Measurements from ENCODE around the gene CRB1.

The CRB1 gene

DNA sequence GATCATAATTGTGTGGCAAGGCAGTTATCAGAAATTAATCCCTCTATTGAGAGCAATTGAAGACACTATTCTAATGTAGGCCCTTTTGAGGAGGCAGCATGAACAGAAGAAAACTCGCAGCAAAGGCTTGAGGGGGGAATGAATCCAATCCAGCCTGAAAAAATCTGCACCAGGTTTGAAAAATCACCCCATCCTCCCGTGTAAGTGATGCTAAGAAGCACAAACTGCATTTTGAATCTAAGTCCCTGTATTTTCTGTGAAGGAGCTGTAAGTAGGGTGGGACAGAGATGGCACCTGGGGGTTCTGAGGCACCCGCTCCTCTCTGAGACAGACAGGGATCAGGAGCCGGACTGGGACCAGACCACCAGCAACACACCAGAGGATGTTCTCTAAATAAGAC, at the start of gene CRB1:
Gene CRB1 (plus strand): TSS at position 241 of the 400 bp plus-strand sequence. CDS start 161 bp downstream, outside the sequence.
- no peaks in the 10 kb centered on the region for H3K9me3 Mint-ChIP-seq
- no peaks in the 10 kb centered on the region for H3K27me3 Mint-ChIP-seq
- no peaks in the 10 kb centered on the region for H3K36me3 Mint-ChIP-seq (ENCODE audit: low read depth)
- no peak within 1 kb of the TSS for H3K4me3 Mint-ChIP-seq
- DNase-seq, result no peak
- no peaks in the 10 kb centered on the region for H3K4me1 Mint-ChIP-seq (ENCODE audit: low read depth)
- no peak within 1 kb of the TSS for H3K27ac Mint-ChIP-seq

DNA sequence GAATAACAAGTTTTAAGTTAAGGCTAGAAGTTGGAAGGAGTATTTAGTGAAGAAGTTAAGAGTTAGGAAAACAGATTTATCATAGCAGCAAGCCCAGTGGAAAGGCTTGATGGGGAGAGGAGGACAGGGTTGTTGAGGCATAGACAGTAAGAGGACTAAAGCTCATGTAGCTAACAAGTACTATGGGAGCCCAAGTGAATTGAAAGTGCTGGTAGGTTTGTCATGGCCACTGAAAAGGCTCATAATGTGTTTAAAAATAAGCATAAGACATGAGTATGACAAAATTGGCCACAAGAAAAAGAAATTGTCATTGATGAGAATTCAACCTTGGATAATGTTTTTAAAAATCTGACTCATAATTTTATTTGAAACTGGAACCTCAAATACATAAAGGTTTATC, 49.2 kb upstream of the CRB1 start:
- Mint-ChIP-seq H3K27ac (no peak overlapping the region), H3K27me3 (no peaks in the 10 kb centered on the region), H3K9me3 (peaks cover 9% of the 10 kb centered on the region), H3K4me3 (no peak overlapping the region), H3K4me1 (ENCODE audit: low read depth) (no peaks in the 10 kb centered on the region), H3K36me3 (ENCODE audit: low read depth) (no peaks in the 10 kb centered on the region)
- no peak for DNase-seq

DNA sequence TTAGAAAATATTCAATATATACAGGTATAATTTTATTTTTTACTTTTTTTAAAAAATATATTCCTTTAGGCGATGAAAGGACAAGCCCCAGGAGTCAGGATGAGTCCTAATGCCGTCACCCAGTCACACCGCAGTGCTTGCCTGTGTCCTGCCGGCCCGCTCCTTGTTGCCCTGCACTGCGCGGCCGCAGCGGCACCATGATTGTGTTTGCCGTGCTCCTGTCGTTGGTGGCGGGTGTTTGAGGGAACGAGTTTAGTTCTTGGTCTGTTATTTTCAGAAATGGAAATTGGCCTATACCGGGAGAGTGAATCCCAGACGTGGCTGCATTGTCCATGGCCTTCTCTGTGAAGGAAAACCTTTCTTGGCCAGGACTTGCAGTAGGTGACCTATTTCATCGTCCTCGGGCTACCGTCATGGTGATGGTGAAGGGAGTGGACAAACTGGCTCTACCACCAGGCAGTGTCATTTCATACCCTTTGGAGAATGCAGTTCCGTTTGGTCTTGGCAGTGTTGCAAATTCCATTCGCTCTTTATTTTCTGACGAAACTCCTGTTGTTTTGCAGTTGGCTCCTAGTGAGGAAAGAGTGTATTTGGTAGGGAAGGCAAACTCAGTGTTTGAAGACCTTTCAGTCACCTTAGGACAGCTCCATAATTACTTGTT, 45.9 kb upstream of the CRB1 start:
- no peaks in the 10 kb centered on the region for H3K4me1 Mint-ChIP-seq (ENCODE audit: low read depth)
- no peaks in the 10 kb centered on the region for H3K36me3 Mint-ChIP-seq (ENCODE audit: low read depth)
- no peak overlapping the region for H3K27ac Mint-ChIP-seq
- no peak for DNase-seq
- no peaks in the 10 kb centered on the region for H3K9me3 Mint-ChIP-seq
- no peak overlapping the region for H3K4me3 Mint-ChIP-seq
- no peaks in the 10 kb centered on the region for H3K27me3 Mint-ChIP-seq

DNA sequence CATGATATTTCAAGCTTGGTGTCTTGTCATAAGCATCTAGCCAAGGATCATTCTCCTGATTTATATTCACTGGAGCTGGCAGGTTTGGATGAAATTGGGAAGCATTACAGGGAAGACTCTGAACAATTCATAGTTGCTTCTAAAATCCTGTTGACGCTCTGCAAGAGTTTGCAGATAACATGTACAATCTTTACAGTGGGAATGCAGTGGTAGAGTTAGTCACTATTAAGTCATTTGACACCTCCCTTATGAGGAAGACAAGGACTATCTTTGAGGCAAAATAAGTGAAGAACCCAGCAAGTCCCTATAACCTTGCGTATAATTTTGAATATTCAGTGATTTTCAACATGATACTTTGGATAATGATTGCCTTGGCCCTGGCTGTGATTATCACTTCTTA, 45.3 kb upstream of the CRB1 start:
- DNase-seq, result no peak
- Mint-ChIP-seq H3K27ac (no peak overlapping the region), H3K27me3 (no peaks in the 10 kb centered on the region), H3K9me3 (no peaks in the 10 kb centered on the region), H3K4me1 (ENCODE audit: low read depth) (no peaks in the 10 kb centered on the region), H3K4me3 (no peak overlapping the region), H3K36me3 (ENCODE audit: low read depth) (no peaks in the 10 kb centered on the region)

DNA sequence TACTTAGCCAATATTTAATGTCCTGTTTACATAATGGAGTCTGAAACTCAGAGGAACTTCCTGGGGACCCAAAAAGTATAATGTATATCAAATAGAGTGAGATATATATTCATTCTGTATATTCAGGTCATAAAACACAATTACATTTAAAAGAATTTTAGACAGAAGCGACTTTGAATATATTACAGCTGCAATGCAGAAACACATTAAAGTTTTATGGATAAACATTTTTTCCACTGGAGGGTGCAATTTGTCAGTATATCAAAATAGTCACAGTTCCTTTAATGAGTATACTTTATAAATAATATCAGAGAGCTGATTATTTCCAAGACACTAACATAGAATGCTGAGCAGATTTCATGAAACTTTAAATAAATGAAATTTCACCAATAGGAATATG, 43.9 kb upstream of the CRB1 start:
- no peaks in the 10 kb centered on the region for H3K4me1 Mint-ChIP-seq (ENCODE audit: low read depth)
- H3K36me3 Mint-ChIP-seq (ENCODE audit: low read depth), result no peaks in the 10 kb centered on the region
- DNase-seq, result no peak
- no peak overlapping the region for H3K4me3 Mint-ChIP-seq
- no peak overlapping the region for H3K27ac Mint-ChIP-seq
- no peaks in the 10 kb centered on the region for H3K9me3 Mint-ChIP-seq
- no peaks in the 10 kb centered on the region for H3K27me3 Mint-ChIP-seq

DNA sequence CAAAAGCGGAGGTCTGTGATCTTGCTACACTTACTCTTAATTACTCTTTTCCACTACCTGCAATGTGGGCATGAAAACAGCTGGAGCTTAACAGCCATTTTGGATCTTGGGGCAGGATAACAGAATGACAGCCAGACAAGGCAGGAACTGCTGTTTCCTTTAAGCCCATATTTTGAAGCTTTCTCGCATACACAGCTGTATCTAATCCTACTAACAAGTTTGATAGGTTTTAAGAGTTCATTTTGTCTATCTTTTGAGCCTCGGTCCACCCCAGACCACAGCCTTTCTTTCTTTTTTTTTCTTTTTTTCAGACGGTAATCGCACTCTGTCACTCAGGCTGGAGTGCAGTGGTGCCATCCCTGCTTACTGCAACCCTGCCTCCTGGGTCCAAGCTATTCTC, 42.4 kb upstream of the CRB1 start:
- no peak overlapping the region for H3K27ac Mint-ChIP-seq
- DNase-seq, result no peak
- H3K36me3 Mint-ChIP-seq (ENCODE audit: low read depth), result no peaks in the 10 kb centered on the region
- H3K27me3 Mint-ChIP-seq, result no peaks in the 10 kb centered on the region
- no peak overlapping the region for H3K4me3 Mint-ChIP-seq
- no peaks in the 10 kb centered on the region for H3K9me3 Mint-ChIP-seq
- H3K4me1 Mint-ChIP-seq (ENCODE audit: low read depth), result no peaks in the 10 kb centered on the region

DNA sequence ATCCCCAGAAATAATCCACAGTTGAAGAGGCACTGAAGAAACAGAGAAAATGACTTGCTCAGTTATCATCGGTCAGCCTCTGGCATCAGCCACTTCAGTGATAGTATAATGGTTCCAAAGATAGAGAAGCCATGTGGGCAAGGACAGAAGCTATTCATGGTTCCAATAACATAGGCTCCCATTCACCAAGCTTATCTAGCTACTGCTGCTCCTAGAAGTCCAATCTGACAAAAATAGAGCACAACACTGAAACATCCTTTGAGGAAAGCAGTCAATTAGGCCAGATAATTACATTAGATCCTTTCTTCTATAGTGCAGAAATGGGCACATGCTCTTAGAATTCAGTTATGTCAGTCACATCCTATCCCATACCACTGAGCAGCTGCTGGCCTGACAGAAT, 33.5 kb upstream of the CRB1 start:
- H3K4me3 Mint-ChIP-seq, result no peak overlapping the region
- no peak for DNase-seq
- H3K36me3 Mint-ChIP-seq (ENCODE audit: low read depth), result no peaks in the 10 kb centered on the region
- H3K27me3 Mint-ChIP-seq, result no peaks in the 10 kb centered on the region
- H3K9me3 Mint-ChIP-seq, result no peaks in the 10 kb centered on the region
- no peaks in the 10 kb centered on the region for H3K4me1 Mint-ChIP-seq (ENCODE audit: low read depth)
- H3K27ac Mint-ChIP-seq, result no peak overlapping the region

DNA sequence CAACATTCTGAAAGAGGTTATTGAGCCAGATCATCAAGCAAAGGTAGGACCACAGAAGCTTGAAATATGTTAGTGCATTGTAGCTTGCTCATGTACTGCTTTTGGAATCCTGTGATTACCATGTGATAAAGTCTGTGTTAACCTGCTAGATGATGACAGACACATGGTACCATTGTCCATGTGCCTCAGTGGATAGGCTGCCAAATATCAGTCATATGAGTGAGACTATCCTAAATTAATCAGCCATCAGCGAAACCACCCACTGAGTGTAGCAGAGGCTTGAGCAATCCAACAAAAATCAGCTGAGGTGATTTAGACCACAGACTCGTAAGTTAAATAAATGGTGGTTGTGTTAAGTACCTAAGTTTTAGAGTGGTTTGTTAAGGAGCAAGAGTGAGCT, 32.7 kb upstream of the CRB1 start:
- Mint-ChIP-seq H3K4me1 (ENCODE audit: low read depth) (no peaks in the 10 kb centered on the region), H3K9me3 (no peaks in the 10 kb centered on the region), H3K27me3 (no peaks in the 10 kb centered on the region), H3K36me3 (ENCODE audit: low read depth) (no peaks in the 10 kb centered on the region), H3K4me3 (no peak overlapping the region), H3K27ac (no peak overlapping the region)
- no peak for DNase-seq

DNA sequence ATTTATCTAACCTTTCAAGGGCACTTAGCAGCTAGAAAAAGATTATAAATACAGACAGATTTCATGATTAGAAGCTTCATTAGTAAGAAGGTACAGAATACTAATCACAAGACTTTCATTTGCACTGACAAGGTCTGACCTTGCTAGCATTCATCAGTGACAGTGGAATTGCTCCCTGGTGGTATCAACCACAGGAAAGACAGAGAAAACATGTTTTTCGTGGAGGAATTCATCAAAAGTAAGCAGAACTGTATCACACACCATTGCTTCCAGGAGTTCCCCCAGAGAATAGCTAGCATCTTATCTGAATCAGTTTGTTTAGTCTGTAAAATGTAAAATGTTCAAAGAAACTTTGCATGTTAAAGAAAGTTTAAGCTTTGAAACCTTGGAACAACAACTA, 20.6 kb upstream of the CRB1 start:
- Mint-ChIP-seq H3K27me3 (no peaks in the 10 kb centered on the region), H3K27ac (no peak overlapping the region), H3K4me3 (no peak overlapping the region), H3K9me3 (peaks cover 1% of the 10 kb centered on the region), H3K4me1 (ENCODE audit: low read depth) (no peaks in the 10 kb centered on the region), H3K36me3 (ENCODE audit: low read depth) (peaks cover 2% of the 10 kb centered on the region)
- no peak for DNase-seq

DNA sequence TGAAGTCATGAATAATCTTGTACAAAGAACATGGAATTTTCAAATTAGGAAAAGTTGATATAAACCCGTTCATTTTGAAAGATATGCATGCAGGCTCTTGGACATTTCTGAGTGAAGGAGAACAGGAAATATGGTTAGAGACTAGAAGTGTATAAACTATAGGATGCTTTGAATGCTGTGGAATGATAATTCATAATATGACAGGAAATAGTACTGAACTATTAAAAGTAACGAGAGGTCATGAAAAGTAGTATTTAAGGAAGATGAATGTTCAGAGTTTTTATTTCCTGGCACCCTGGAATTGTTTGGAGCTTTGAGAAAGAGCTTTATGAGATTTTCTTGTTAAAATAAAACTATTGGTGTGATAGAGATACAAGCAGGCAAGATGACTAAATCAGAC, 18.7 kb upstream of the CRB1 start:
- H3K27ac Mint-ChIP-seq, result no peak overlapping the region
- no peak for DNase-seq
- no peaks in the 10 kb centered on the region for H3K27me3 Mint-ChIP-seq
- no peaks in the 10 kb centered on the region for H3K4me1 Mint-ChIP-seq (ENCODE audit: low read depth)
- no peak overlapping the region for H3K4me3 Mint-ChIP-seq
- peaks cover 2% of the 10 kb centered on the region for H3K36me3 Mint-ChIP-seq (ENCODE audit: low read depth)
- no peaks in the 10 kb centered on the region for H3K9me3 Mint-ChIP-seq

DNA sequence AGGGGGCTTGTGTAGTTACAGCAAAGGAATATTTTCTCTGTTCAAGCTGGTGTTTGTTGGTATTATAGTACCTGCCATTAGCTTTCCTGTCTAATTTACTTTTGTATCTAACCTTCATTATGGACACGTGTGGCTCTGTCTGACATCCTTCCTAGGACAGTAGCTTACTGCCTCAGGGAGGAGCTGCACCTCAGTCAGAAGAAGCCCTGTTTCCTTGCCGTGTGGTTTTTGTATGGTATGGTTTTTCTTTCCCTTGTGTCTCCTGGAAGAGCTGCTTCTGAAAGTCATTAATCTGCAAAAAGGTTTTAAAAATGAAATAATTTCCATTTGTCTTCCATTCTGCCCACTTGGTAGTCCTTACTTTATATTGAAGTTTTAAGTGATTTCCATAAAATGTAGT, 17.4 kb upstream of the CRB1 start:
- no peak for DNase-seq
- Mint-ChIP-seq H3K27me3 (no peaks in the 10 kb centered on the region), H3K9me3 (no peaks in the 10 kb centered on the region), H3K4me1 (ENCODE audit: low read depth) (no peaks in the 10 kb centered on the region), H3K36me3 (ENCODE audit: low read depth) (no peaks in the 10 kb centered on the region), H3K4me3 (no peak overlapping the region), H3K27ac (no peak overlapping the region)

DNA sequence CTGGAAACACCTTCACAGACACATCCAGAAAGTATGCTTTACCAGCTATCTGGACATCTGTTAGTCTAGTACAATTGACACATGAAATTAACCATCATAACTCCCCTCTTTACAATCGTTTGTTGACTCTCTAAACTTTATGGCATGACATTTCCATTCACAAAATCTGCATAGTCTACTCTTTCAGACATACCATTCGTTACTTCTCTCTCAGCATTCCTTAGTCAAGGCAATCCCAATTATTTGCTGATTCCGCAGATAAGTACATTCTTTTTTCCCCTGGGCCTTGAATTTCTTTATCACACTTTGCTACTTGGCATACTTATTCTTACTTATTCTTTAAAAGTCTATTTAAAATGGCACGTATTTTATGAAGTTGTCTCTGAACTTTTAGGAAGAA, 15.1 kb upstream of the CRB1 start:
- no peak overlapping the region for H3K27ac Mint-ChIP-seq
- no peaks in the 10 kb centered on the region for H3K36me3 Mint-ChIP-seq (ENCODE audit: low read depth)
- H3K4me1 Mint-ChIP-seq (ENCODE audit: low read depth), result no peaks in the 10 kb centered on the region
- H3K9me3 Mint-ChIP-seq, result no peaks in the 10 kb centered on the region
- no peak for DNase-seq
- no peaks in the 10 kb centered on the region for H3K27me3 Mint-ChIP-seq
- no peak overlapping the region for H3K4me3 Mint-ChIP-seq

DNA sequence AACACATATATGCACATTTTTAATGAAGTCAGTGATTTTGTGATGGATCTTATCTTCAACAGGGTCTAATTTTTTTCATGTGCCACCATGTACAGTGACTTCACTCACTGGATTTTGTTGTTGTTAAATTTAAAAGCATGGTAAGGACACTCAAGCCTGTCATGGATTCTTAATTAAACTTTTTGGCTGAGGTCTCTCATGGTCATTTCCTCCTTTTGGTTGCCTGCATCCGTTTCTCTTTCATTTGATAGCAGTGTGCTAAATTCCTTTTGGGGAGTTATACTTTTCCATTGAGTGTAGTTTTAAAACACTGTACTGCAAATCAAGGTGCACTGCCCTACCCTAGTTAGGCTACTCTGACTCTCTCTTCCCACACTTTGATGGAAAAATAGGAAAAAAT, 13.2 kb upstream of the CRB1 start:
- no peak overlapping the region for H3K4me3 Mint-ChIP-seq
- no peak for DNase-seq
- H3K4me1 Mint-ChIP-seq (ENCODE audit: low read depth), result no peaks in the 10 kb centered on the region
- H3K36me3 Mint-ChIP-seq (ENCODE audit: low read depth), result no peaks in the 10 kb centered on the region
- no peaks in the 10 kb centered on the region for H3K27me3 Mint-ChIP-seq
- H3K9me3 Mint-ChIP-seq, result no peaks in the 10 kb centered on the region
- H3K27ac Mint-ChIP-seq, result no peak overlapping the region

DNA sequence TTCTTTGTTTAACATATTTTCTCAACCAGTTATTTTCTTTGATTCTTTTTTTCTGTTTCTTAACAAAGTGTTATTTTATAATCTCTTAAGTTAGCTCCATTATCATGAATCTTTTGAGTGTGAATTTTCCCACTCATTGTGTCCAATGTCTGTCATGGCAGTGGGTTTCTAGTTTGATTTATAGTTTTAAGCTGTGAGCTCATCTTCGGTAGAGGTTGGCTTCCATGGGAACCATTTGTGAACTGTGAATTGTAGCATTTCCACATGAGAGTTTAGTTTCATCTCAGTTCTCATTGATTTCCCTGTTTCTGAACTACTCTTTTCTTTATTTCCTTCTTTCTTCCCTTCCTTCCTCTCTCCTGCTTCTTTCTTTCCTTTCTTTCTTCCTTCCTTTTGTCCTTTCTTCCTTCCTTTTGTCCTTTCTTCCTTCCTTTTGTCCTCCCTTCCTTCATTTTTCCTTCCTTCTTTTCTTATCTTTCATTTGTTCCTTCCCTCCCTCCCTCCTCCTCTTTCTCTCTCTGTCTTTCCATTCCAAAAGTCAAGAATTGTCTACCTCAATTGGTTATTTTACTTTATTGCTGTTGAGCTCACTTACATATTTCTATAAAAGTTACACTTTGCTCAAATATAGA, 3.0 kb upstream of the CRB1 start:
- no peaks in the 10 kb centered on the region for H3K9me3 Mint-ChIP-seq
- DNase-seq, result no peak
- no peaks in the 10 kb centered on the region for H3K27me3 Mint-ChIP-seq
- no peaks in the 10 kb centered on the region for H3K4me1 Mint-ChIP-seq (ENCODE audit: low read depth)
- no peaks in the 10 kb centered on the region for H3K36me3 Mint-ChIP-seq (ENCODE audit: low read depth)
- H3K27ac Mint-ChIP-seq, result no peak overlapping the region
- H3K4me3 Mint-ChIP-seq, result no peak overlapping the region

DNA sequence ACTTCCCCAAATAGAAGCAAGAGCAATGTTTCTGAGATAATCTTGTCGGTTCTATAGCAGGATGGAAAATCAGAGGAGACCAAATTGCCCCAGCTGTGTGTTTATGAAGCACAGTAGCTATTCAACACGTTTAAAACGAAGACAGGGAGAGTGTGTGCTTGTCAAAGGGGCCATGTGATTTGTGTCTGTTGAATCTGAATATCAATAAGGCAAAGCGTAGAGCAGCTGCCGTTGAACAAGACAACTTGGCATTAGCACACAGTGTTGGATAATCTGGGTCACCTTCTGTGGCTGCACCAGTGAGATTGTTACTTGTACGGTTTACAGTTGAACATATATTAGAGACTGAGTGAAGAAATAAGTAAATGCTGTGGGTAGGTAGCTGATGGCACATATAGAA, 1.0 kb downstream of the CRB1 start:
- no peak for DNase-seq
- Mint-ChIP-seq H3K4me3 (no peak overlapping the region), H3K27me3 (no peaks in the 10 kb centered on the region), H3K4me1 (ENCODE audit: low read depth) (no peaks in the 10 kb centered on the region), H3K27ac (no peak overlapping the region), H3K36me3 (ENCODE audit: low read depth) (no peaks in the 10 kb centered on the region), H3K9me3 (no peaks in the 10 kb centered on the region)

DNA sequence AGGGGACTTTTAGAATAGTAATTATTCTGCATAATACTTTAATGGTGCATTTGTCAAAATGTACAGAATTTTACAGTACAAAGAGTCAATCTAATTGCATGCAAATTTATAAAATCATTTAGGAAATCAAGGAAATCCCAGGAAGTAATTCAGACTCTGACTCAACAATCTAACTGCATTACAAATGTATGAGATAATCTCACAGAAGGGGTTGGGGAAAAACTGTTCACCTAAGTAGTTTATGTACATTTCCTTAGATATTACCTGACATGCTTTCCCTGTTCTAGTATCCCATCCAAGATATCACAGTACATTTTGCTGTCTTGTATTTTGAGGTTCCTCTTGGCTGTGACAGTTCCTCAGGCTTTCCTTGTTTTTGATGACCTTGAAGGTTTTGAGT, 4.7 kb downstream of the CRB1 start:
- Mint-ChIP-seq H3K9me3 (no peaks in the 10 kb centered on the region), H3K36me3 (ENCODE audit: low read depth) (no peaks in the 10 kb centered on the region), H3K4me3 (no peak overlapping the region), H3K27ac (no peak overlapping the region), H3K4me1 (ENCODE audit: low read depth) (no peaks in the 10 kb centered on the region), H3K27me3 (no peaks in the 10 kb centered on the region)
- DNase-seq, result no peak

All from activated T-cell treated with anti-CD3 and anti-CD28 coated beads, Interleukin-2, amount 50 U/mL, for 24 hours (primary cell).